ENCODE measurements around the gene DNAJB9.

DNA sequence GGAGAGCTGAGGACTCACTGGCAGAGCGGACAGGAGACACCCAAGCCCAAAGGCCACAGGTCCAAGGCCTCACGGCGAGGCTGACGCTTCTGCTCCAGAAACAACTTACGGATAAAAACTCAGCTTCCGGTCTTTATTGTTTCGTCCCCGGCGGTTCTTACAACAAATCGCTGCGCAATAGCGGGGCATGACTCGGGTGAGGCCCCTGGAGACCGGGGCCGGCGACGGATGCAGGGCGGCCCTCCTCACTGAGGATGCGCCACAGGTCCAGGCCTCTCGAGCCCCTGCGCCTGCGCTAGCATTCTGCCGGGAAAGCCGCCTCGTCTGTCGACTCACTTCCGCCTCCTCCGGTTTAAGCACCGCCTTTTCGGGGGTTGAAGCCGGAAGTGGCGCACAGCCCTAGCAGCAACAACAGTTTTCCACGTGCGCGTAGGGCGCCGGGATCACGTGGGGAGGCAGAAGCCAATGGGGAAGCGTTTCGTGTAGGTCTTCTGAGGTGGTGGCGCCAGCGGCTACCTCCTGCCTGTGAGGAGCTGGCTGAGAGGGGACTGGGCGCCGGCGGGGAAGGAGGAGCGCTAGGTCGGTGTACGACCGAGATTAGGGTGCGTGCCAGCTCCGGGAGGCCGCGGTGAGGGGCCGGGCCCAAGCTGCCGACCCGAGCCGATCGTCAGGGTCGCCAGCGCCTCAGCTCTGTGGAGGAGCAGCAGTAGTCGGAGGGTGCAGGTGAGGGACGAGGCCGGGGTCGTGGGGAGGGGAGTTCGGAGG, at the start of gene DNAJB9, which contains the start of gene THAP5:
- TF ChIP-seq, protein P1, sequence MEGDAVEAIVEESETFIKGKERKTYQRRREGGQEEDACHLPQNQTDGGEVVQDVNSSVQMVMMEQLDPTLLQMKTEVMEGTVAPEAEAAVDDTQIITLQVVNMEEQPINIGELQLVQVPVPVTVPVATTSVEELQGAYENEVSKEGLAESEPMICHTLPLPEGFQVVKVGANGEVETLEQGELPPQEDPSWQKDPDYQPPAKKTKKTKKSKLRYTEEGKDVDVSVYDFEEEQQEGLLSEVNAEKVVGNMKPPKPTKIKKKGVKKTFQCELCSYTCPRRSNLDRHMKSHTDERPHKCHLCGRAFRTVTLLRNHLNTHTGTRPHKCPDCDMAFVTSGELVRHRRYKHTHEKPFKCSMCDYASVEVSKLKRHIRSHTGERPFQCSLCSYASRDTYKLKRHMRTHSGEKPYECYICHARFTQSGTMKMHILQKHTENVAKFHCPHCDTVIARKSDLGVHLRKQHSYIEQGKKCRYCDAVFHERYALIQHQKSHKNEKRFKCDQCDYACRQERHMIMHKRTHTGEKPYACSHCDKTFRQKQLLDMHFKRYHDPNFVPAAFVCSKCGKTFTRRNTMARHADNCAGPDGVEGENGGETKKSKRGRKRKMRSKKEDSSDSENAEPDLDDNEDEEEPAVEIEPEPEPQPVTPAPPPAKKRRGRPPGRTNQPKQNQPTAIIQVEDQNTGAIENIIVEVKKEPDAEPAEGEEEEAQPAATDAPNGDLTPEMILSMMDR (IDR thresholded peaks at IDR 0.05), result peak in 1 of 3 donors; percentile 28
- peak; percentile 93 to 98 (median 94) for TF ChIP-seq POLR2AphosphoS5 (IDR thresholded peaks at IDR 0.05)
